IMR-90 (cell line): ENCODE measurements around the gene NEK6. TPM values are rescaled to one million over a fixed set of nuclear protein-coding genes. Genes with fewer than 3 reads are reported as not detected.

ENCODE experiments used
- ATAC-seq: fragments of 200-7000 bp; cut with Tn5 transposase; 2 replicates; pipeline ENCODE4 v1.9.1; 2020; ENCODE audit warnings: low read depth, mild to moderate bottlenecking, moderate library complexity
- BruUV-seq: library from RNA; stranded (reverse); fragments of 400-500 nt; replicated peaks from 2 replicates; lab custom pipeline; 2021; lab: Mats Ljungman, UMichigan
- CTCF ChIA-PET: fragments of 300-600 bp; formaldehyde crosslinking; extraction: SDS; loops from one replicate; lab custom pipeline; 2021; ENCODE audit warnings: antibody characterized with exemption; lab: Yijun Ruan, JAX
- POLR2A ChIA-PET: fragments of 300-600 bp; sonication (Branson Sonifier 250); formaldehyde crosslinking; loops from one replicate; lab custom pipeline; 2022; ENCODE audit warnings: antibody characterized with exemption; ENCODE audit not compliant: unreplicated experiment; lab: Charles Lee
- DNase-seq: peaks from one replicate; pipeline ENCODE4 v3.0.0; 2013
- H2AFZ ChIP-seq: replicated peaks from 2 replicates; pipeline ENCODE3; 2013; ENCODE audit warnings: low read length, mild to moderate bottlenecking; ENCODE audit not compliant: poor library complexity
- H2AK5ac ChIP-seq: 2 replicates; pipeline ENCODE4 v1.6.1; 2013; ENCODE audit warnings: low read depth, low read length, inconsistent platforms
- H2AK9ac ChIP-seq: replicated peaks from 2 replicates; pipeline ENCODE3; 2013; ENCODE audit warnings: mild to moderate bottlenecking, low read depth, low read length, moderate library complexity; ENCODE audit not compliant: poor library complexity
- H2BK120ac ChIP-seq: 2 replicates; pipeline ENCODE4 v1.6.1; 2013; ENCODE audit warnings: low read depth, low read length, inconsistent platforms
- H2BK15ac ChIP-seq: 3 replicates; pipeline ENCODE4 v1.6.1; 2013; ENCODE audit warnings: low read depth, low read length, inconsistent platforms
- H2BK20ac ChIP-seq: 2 replicates; pipeline ENCODE4 v1.6.1; 2013; ENCODE audit warnings: low read depth, mild to moderate bottlenecking, inconsistent platforms, low read length, moderate library complexity
- H2BK5ac ChIP-seq: 2 replicates; pipeline ENCODE4 v1.6.1; 2013; ENCODE audit warnings: mild to moderate bottlenecking, low read depth, low read length, inconsistent platforms; ENCODE audit not compliant: poor library complexity, severe bottlenecking
- H3K14ac ChIP-seq: replicated peaks from 2 replicates; pipeline ENCODE4 v1.6.1; 2013; ENCODE audit warnings: low read depth, low read length, inconsistent platforms
- H3K18ac ChIP-seq: 2 replicates; pipeline ENCODE4 v1.6.1; 2013; ENCODE audit warnings: low read depth, low read length, control low read depth
- H3K23ac ChIP-seq: 2 replicates; pipeline ENCODE4 v1.6.1; 2013; ENCODE audit warnings: low read depth, low read length, inconsistent platforms
- H3K27ac ChIP-seq: 2 replicates; pipeline ENCODE4 v1.5.1; 2013; ENCODE audit warnings: mild to moderate bottlenecking, control low read depth, low read length; ENCODE audit not compliant: insufficient read depth
- H3K27me3 ChIP-seq: 2 replicates; pipeline ENCODE4 v1.6.1; 2013; ENCODE audit warnings: low read length; ENCODE audit not compliant: control insufficient read depth, insufficient read depth
- H3K36me3 ChIP-seq: 2 replicates; pipeline ENCODE4 v1.6.1; 2013; ENCODE audit warnings: low read length, mixed read lengths; ENCODE audit not compliant: control insufficient read depth, insufficient read depth
- H3K4ac ChIP-seq: 2 replicates; pipeline ENCODE4 v1.6.1; 2013; ENCODE audit warnings: low read depth, low read length, inconsistent platforms
- H3K4me1 ChIP-seq: 2 replicates; pipeline ENCODE4 v1.6.1; 2013; ENCODE audit warnings: low read length, mixed read lengths; ENCODE audit not compliant: control insufficient read depth, insufficient read depth
- H3K4me2 ChIP-seq: 2 replicates; pipeline ENCODE4 v1.6.1; 2013; ENCODE audit warnings: low read depth, mild to moderate bottlenecking, control low read depth, low read length, moderate library complexity
- H3K4me3 ChIP-seq: 2 replicates; pipeline ENCODE4 v1.5.1; 2013; ENCODE audit warnings: low read depth, mild to moderate bottlenecking, control low read depth, low read length, moderate library complexity; ENCODE audit not compliant: insufficient read depth
- H3K56ac ChIP-seq: 2 replicates; pipeline ENCODE4 v1.6.1; 2013; ENCODE audit warnings: low read length, inconsistent platforms; ENCODE audit not compliant: insufficient read depth; ENCODE audit errors: extremely low read depth
- H3K79me1 ChIP-seq, 2 experiments: 2 replicates each; pipeline ENCODE4 v1.6.1; 2013; ENCODE audit warnings: low read length in 2 of 2, inconsistent platforms in 1 of 2, low read depth in 1 of 2
- H3K9ac ChIP-seq: 2 replicates; pipeline ENCODE4 v1.6.1; 2013; ENCODE audit warnings: low read depth, low read length, control low read depth
- H3K9me1 ChIP-seq: 2 replicates; pipeline ENCODE4 v1.6.1; 2013; ENCODE audit warnings: low read length, inconsistent platforms; ENCODE audit not compliant: insufficient read depth
- H3K9me3 ChIP-seq: 2 replicates; pipeline ENCODE4 v1.6.1; 2013; ENCODE audit warnings: low read length; ENCODE audit not compliant: control insufficient read depth, insufficient read depth
- H4K20me1 ChIP-seq: 2 replicates; pipeline ENCODE4 v1.6.1; 2013; ENCODE audit warnings: low read length, inconsistent platforms; ENCODE audit not compliant: insufficient read depth
- H4K5ac ChIP-seq: 2 replicates; pipeline ENCODE4 v1.6.1; 2013; ENCODE audit warnings: mild to moderate bottlenecking, low read depth, low read length, control low read depth
- H4K8ac ChIP-seq, 2 experiments: 2 replicates each; pipeline ENCODE4 v1.6.1; 2013; ENCODE audit warnings: low read depth in 2 of 2, low read length in 2 of 2, control low read depth in 1 of 2, inconsistent platforms in 1 of 2
- H4K91ac ChIP-seq: 2 replicates; pipeline ENCODE4 v1.6.1; 2013; ENCODE audit warnings: low read depth, low read length, inconsistent platforms; ENCODE audit not compliant: insufficient read depth
- BHLHE40 ChIP-seq: fragments of 150-350 bp; IDR thresholded peaks from 2 replicates; pipeline ENCODE4 v1.6.1; 2016; ENCODE audit warnings: mild to moderate bottlenecking, low read depth, low read length
- CEBPB ChIP-seq: IDR thresholded peaks from 2 replicates; pipeline ENCODE4 v1.6.1; 2012; ENCODE audit warnings: low read depth, low read length, improper control_type of control experiment
- CHD1 ChIP-seq: IDR thresholded peaks from 2 replicates; pipeline ENCODE4 v1.6.1; 2012; ENCODE audit warnings: low read depth, low read length, improper control_type of control experiment
- CTCF ChIP-seq: conservative IDR thresholded peaks from 2 replicates; pipeline ENCODE4 v1.5.1; 2012; ENCODE audit warnings: mild to moderate bottlenecking, low read depth, low read length, improper control_type of control experiment
- MAFK ChIP-seq: IDR thresholded peaks from 2 replicates; pipeline ENCODE4 v1.6.1; 2012; ENCODE audit warnings: low read depth, low read length, improper control_type of control experiment
- MAZ ChIP-seq: IDR thresholded peaks from 2 replicates; pipeline ENCODE4 v1.6.1; 2012; ENCODE audit warnings: low read depth, mild to moderate bottlenecking, low read length, improper control_type of control experiment, moderate library complexity, borderline replicate concordance
- RAD21 ChIP-seq: IDR thresholded peaks from 2 replicates; pipeline ENCODE4 v1.6.1; 2012; ENCODE audit warnings: low read length, improper control_type of control experiment
- RFX5 ChIP-seq: IDR thresholded peaks from 2 replicates; pipeline ENCODE4 v1.8.0; 2012; ENCODE audit warnings: low read depth, mild to moderate bottlenecking, low read length, moderate library complexity
- SMC3 ChIP-seq: fragments of 150-350 bp; IDR thresholded peaks from 2 replicates; pipeline ENCODE4 v1.6.1; 2016; ENCODE audit warnings: low read depth, mild to moderate bottlenecking, antibody characterized with exemption, low read length, moderate library complexity
- WGBS, 2 experiments: methylation state at CpG; one replicate each; pipeline versions ENCODE4 v1.1.5 to v1.1.7; 2013; ENCODE audit warnings: missing lambda C conversion rate in 2 of 2; ENCODE audit not compliant: insufficient read length in 1 of 2; ENCODE audit errors: extremely low coverage in 2 of 2; 5-methylcytosine and 5-hydroxymethylcytosine counted together
- dilution Hi-C: fragments of 300-500 bp; cut with HindIII; formaldehyde crosslinking; loops from one replicate; pipeline ENCODE4 v1.14.3; 2018; ENCODE audit warnings: low sequenced_read_pairs; ENCODE audit not compliant: unreplicated experiment
- in situ Hi-C: fragments of 300-500 bp; cut with MboI; formaldehyde crosslinking; loops from 3 replicates; pipeline ENCODE4 v1.14.3; 2019; ENCODE audit warnings: low sequenced_read_pairs, inconsistent platforms, mixed read lengths
- intact Hi-C: fragments of 100-400 bp; cut with micrococcal nuclease; formaldehyde crosslinking; loops from 2 replicates; pipeline ENCODE4 v1.10.0; 2022
- polyA plus RNA-seq, 3 experiments: library from polyadenylated mRNA; depleted of rRNA; stranded (reverse); fragments of >200 nt; gene quantifications; 2 replicates each; pipeline ENCODE4 v1.2.3, GENCODE V29; 2012; ENCODE audit warnings: low replicate concordance in 1 of 3
- total RNA-seq: library from RNA; depleted of rRNA; stranded (reverse); fragments of >200 nt; gene quantifications from 2 replicates; pipeline ENCODE4 v1.2.3, GENCODE V29; 2012

NEK6 gene
- total and polyA plus RNA-seq, 2 of the 4 experiments (the other 2 are of a cell fraction) = 79.9 to 112 TPM

DNA sequence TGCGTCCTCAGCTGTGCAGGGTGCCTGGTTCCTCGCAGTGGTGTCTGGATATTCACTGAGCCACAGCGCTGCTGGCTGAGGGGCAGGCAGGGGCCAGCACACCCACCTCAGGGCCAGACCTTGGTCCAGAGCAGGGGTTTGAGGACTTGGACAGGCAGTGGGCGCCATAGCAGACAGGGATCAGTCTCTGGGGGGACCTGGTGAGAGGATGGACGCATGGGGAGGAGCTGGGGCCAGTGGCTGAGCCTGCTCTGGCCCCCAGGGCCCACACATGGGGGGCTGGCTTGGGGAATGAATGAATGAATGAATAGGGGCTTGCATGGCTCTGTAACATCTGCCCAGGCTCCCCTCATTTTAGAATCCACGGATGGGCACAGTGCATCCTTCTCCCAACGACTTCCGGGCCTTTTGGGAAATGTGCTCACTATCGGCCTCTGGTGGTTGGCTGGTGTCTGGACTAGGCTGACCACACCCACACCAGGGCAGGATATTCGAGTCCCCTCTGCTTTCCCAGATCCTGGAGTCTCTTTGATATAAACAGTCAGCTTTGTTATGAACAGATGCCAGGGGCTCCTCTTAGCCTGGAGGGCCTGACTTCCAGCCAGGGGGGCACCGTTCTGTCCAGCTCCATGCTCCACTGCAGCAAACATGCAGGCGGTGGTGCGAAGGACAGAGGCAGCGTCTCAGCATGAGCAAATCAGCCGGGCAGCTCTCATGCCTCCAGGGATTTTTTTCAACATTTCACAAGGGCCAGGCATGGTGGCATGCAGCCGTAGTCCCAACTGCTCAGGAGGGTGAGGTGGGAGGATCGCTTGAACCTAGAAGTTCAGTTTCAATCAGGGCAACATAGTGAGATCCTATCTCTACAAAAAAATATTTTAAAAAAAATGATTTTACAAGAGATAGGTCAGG lies 62.6 kb downstream of the NEK6 start:
- Histone ChIP-seq H2BK120ac (peak overlapping the region; percentile 32), H3K9me3 (no peaks in the 10 kb centered on the region), H3K36me3 (peaks cover 67% of the 10 kb centered on the region), H3K9me1 (peaks cover 4% of the 10 kb centered on the region; the same call in 1 of the 2 replicates), H4K5ac (peak overlapping the region; percentile 38; the same call in 1 of the 2 replicates), H2AK5ac (peak overlapping the region; percentile 73), H3K4me2 (no peak overlapping the region), H4K20me1 (peaks cover 9% of the 10 kb centered on the region), H2AFZ (peak overlapping the region; percentile 77), H3K79me1 (peaks cover 19 to 56% of the 10 kb centered on the region in 2 experiments), H2BK5ac (peak overlapping the region; percentile 34), H3K4me1 (peaks cover 6% of the 10 kb centered on the region; the same call in 1 of the 2 replicates), H3K27ac (peak overlapping the region; percentile 36), H3K9ac (no peak overlapping the region), H3K23ac (no peak overlapping the region), H3K56ac (no peak overlapping the region), H2BK15ac (no peak overlapping the region), H4K8ac (peak overlapping the region in 1 of 2 experiments; percentile 72; a peak in 2 of 4 replicates), H3K4ac (peak overlapping the region; percentile 75), H3K27me3 (no peaks in the 10 kb centered on the region), H2BK20ac (peak overlapping the region; percentile 13; the same call in 1 of the 2 replicates), H3K4me3 (no peak overlapping the region), H2AK9ac (peak overlapping the region; percentile 91), H3K18ac (no peak overlapping the region), H3K14ac (no peak overlapping the region), H4K91ac (peak overlapping the region; percentile 77)
- DNase-seq = peak; percentile 60
- TF ChIP-seq CEBPB (no peak), CHD1 (no peak), MAZ (no peak; the same call in 1 of the 2 replicates), MAFK (no peak), RFX5 (no peak), BHLHE40 (no peak), SMC3 (peak; percentile 88), CTCF (peak; percentile 83), RAD21 (peak; percentile 82)
- 89% methylated on average over 3 of the region's 17 CpGs; no CpG with 5 or more reads in 1 of the 2 experiments for WGBS, 2 experiments
- intact Hi-C loops = loop anchor here (1.0 kb wide), 1 partner anchor 193 kb away; no protein-coding TSS in a partner anchor
- in situ Hi-C loops = loop anchor here (5.0 to 25.0 kb wide), 2 partner anchors 193 to 783 kb away; no protein-coding TSS in a partner anchor
- ATAC-seq = peak; percentile 96
- dilution Hi-C loops = no loop called here
- BruUV-seq = no TSS peak
- ChIA-PET POLR2A (interaction anchor here (0.6 to 0.8 kb wide), 2 partner anchors 11 to 332 kb away, joined by 3 to 6 read pairs; no protein-coding TSS in a partner anchor), CTCF (interaction anchor here (0.7 kb wide), 1 partner anchor 188 kb away, joined by 4 read pairs; no protein-coding TSS in a partner anchor)
